ENCODE results near the gene RAB27B.

The RAB27B gene

GRCh38 chr18:54918060-54918459 lies 89.8 kb downstream of the RAB27B start:
- TF ChIP-seq CTCF (IDR thresholded peaks at IDR 0.05; ENCODE audit: low read length) (no peak), EZH2 (IDR thresholded peaks at IDR 0.05; ENCODE audit: borderline replicate concordance, low read length) (no peak)
- Histone ChIP-seq H3K27me3 (ENCODE audit: insufficient read depth, low read length) (no peaks in the 10 kb centered on the region), H3K9ac (ENCODE audit: low read length) (no peak overlapping the region), H3K36me3 (ENCODE audit: insufficient read depth, low read length) (no peaks in the 10 kb centered on the region), H3K4me2 (ENCODE audit: low read length) (no peak overlapping the region), H3K4me1 (ENCODE audit: insufficient read depth, low read length, severe bottlenecking) (no peaks in the 10 kb centered on the region), H4K20me1 (ENCODE audit: insufficient read depth, low read length) (no peaks in the 10 kb centered on the region), H3K79me2 (ENCODE audit: insufficient read depth, low read length) (no peaks in the 10 kb centered on the region), H2AFZ (ENCODE audit: low read length) (no peak overlapping the region), H3K9me2 (ENCODE audit: low read depth, low read length) (no peaks in the 10 kb centered on the region), H3K27ac (ENCODE audit: low read depth, low read length, poor library complexity, severe bottlenecking) (no peak overlapping the region), H3F3A (ENCODE audit: insufficient read depth, low read length) (no peaks in the 10 kb centered on the region), H3K9me3 (ENCODE audit: low read length) (no peaks in the 10 kb centered on the region), H3K4me3 (ENCODE audit: low read depth, low read length, poor library complexity, severe bottlenecking) (no peak overlapping the region)

GRCh38 chr18:54919412-54919811 lies 91.1 kb downstream of the RAB27B start:
- H3K9ac ChIP-seq (ENCODE audit: low read length) = no peak overlapping the region
- H4K20me1 ChIP-seq (ENCODE audit: insufficient read depth, low read length) = no peaks in the 10 kb centered on the region
- H3K4me3 ChIP-seq (ENCODE audit: low read depth, low read length, poor library complexity, severe bottlenecking) = no peak overlapping the region
- no peaks in the 10 kb centered on the region for H3K79me2 ChIP-seq (ENCODE audit: insufficient read depth, low read length)
- no peaks in the 10 kb centered on the region for H3K9me3 ChIP-seq (ENCODE audit: low read length)
- no peak overlapping the region for H2AFZ ChIP-seq (ENCODE audit: low read length)
- H3F3A ChIP-seq (ENCODE audit: insufficient read depth, low read length) = no peaks in the 10 kb centered on the region
- no peaks in the 10 kb centered on the region for H3K36me3 ChIP-seq (ENCODE audit: insufficient read depth, low read length)
- H3K4me1 ChIP-seq (ENCODE audit: insufficient read depth, low read length, severe bottlenecking) = no peaks in the 10 kb centered on the region
- H3K9me2 ChIP-seq (ENCODE audit: low read depth, low read length) = no peaks in the 10 kb centered on the region
- no peak overlapping the region for H3K27ac ChIP-seq (ENCODE audit: low read depth, low read length, poor library complexity, severe bottlenecking)
- H3K4me2 ChIP-seq (ENCODE audit: low read length) = no peak overlapping the region
- TF ChIP-seq CTCF (IDR thresholded peaks at IDR 0.05; ENCODE audit: low read length) = no peak
- no peak for TF ChIP-seq EZH2 (IDR thresholded peaks at IDR 0.05; ENCODE audit: borderline replicate concordance, low read length)
- H3K27me3 ChIP-seq (ENCODE audit: insufficient read depth, low read length) = no peaks in the 10 kb centered on the region

GRCh38 chr18:54923339-54923956 lies 95.2 kb downstream of the RAB27B start:
- Histone ChIP-seq H3K4me3 (ENCODE audit: low read depth, low read length, poor library complexity, severe bottlenecking) (no peak overlapping the region), H3K9me2 (ENCODE audit: low read depth, low read length) (no peaks in the 10 kb centered on the region), H4K20me1 (ENCODE audit: insufficient read depth, low read length) (no peaks in the 10 kb centered on the region), H3K4me1 (ENCODE audit: insufficient read depth, low read length, severe bottlenecking) (no peaks in the 10 kb centered on the region), H3K36me3 (ENCODE audit: insufficient read depth, low read length) (no peaks in the 10 kb centered on the region), H3F3A (ENCODE audit: insufficient read depth, low read length) (no peaks in the 10 kb centered on the region), H2AFZ (ENCODE audit: low read length) (no peak overlapping the region), H3K27me3 (ENCODE audit: insufficient read depth, low read length) (no peaks in the 10 kb centered on the region), H3K9me3 (ENCODE audit: low read length) (no peaks in the 10 kb centered on the region), H3K79me2 (ENCODE audit: insufficient read depth, low read length) (no peaks in the 10 kb centered on the region), H3K4me2 (ENCODE audit: low read length) (no peak overlapping the region), H3K27ac (ENCODE audit: low read depth, low read length, poor library complexity, severe bottlenecking) (no peak overlapping the region), H3K9ac (ENCODE audit: low read length) (no peak overlapping the region)
- TF ChIP-seq CTCF (IDR thresholded peaks at IDR 0.05; ENCODE audit: low read length) (no peak), EZH2 (IDR thresholded peaks at IDR 0.05; ENCODE audit: borderline replicate concordance, low read length) (no peak)
